Lower leg skin (tissue), 3 donors: Measurements from ENCODE around the gene BOD1L1.

Experiments
- CTCF ChIP-seq, 3 donors: fragments of 450-650 bp; IDR thresholded peaks; one replicate each; pipeline ENCODE4 v1.5.1; 2016; ENCODE audit warnings: antibody characterized with exemption in 3 of 3, mild to moderate bottlenecking in 3 of 3, moderate library complexity in 2 of 3
- POLR2A ChIP-seq, 2 donors: fragments of 450-650 bp; IDR thresholded peaks; one replicate each; pipeline ENCODE4 v1.6.1; 2016 to 2017; ENCODE audit warnings: antibody characterized with exemption in 2 of 2, mild to moderate bottlenecking in 1 of 2, moderate library complexity in 1 of 2

- TF ChIP-seq CTCF (IDR thresholded peaks at IDR 0.05) (no peak), POLR2A (IDR thresholded peaks at IDR 0.05) (no peak)
Measured at GRCh38 chr4:13641084-13641483, 13.6 kb upstream of the BOD1L1 start.
